DMS79 (cell line): ENCODE measurements around the gene KCNN4.
"Not testable (repeated sequence)": the region's sequence is repeated elsewhere in the genome, so short reads cannot be mapped to it uniquely, and the experiment has no call there.

Source experiments
- DNase-seq: peaks from one replicate; lab custom pipeline; 2025; lab: John Stamatoyannopoulos, UW

The KCNN4 gene

DNA sequence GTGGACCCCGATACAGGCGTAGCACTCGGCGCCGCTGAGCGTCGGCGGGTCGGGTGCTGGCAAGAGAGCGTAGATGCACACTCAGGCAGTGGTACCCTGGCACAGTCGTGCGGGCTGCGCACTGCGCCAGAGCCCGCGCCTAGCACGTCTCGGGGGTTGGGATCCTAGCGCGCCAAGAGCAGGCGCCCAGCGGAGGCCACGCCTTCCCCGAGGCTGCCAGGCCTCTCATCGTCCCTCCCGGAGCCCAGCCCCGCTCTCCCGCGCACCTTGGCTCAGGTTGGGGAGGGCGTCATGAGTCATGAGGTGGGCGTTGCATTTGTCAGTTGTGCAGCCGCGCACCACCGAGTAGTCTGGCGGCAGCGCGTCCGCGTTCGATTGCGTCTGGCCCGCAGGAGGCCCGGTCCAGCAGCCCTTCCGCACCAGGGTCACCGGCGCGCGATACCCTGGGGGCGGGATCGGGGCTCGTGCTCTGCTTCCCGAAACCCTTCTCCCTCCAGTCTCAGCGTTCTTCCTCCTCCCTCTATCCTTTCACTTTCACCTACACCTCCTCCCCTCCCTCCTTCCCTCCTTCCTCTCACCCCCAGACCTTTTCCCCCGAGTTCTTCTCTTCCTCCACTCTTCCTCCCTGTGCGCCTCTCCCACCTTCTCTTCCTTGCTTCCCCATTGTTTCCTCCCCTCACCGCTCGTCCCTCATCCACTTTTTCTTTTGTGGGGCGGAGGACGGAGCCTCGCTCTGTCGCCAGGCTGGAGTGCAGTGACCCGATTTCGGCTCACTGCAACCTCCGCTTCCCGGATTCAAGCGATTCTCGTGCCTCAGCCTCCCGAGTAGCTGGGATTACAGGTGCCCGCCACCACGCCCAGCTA is 18.0 kb upstream of the KCNN4 start:
- peak; percentile 70 for DNase-seq

DNA sequence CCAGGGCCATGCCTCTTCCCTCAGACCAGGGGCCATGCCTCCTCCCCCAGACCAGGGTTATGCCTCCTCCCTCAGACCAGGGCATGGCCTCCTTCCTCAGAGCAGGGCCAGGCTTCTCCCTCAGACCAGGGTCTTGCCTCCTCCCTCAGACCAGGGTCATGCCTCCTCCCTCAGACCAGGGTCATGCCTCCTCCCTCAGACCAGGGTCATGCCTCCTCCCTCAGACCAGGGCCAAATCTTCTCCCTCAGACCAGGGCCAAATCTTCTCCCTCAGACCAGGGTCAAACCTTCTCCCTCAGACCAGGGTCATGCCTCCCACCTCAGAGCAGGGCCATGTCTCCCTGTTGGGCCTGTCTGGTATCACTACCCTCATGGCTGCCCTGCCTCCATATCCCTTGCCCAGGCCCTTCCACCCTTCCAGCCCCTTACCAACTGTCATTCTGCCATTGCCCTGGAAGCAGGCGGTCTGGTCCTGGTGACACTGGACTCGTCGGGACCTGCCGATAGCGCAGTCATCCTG is 17.3 kb upstream of the KCNN4 start:
- no peak for DNase-seq

DNA sequence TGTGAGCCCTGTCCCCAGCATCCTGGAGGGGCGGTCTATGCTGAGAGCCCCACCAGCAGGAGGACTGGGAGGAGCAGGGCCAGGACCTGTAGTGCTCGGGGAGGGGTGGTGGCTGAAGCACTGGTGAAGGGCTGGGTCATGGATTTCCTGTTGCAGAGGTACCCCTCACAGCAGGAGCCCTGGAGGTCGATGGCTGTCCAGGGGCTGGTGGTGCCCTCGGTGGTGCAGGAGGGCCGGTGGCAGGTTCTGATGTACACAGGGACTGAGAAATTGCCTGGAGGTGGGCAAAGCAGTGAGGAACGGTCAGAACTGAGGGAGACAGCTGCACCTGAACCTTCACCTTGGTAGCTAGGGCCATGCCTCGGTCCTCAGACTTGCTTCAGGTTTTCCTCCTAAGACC is 16.8 kb upstream of the KCNN4 start:
- no peak for DNase-seq

DNA sequence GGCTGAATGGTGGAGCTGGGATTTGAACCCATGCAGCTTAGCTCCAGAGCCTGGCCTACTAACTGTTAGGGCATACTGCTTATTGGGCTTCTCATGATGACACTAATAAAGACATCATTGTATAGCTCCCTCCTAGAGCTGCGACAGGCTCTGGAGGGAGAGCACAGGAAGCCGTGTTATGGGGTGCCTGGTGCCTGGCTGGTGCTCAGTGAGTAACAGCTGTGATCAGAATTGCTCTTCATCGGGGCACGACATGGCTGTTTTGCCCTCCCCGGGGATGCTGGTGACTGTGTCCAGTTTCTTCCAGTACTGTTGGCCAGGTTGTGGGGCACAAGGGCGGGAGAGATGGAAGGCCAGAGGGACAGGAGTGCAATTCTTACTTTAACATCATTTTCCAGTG is 16.3 kb upstream of the KCNN4 start:
- DNase-seq = no peak

DNA sequence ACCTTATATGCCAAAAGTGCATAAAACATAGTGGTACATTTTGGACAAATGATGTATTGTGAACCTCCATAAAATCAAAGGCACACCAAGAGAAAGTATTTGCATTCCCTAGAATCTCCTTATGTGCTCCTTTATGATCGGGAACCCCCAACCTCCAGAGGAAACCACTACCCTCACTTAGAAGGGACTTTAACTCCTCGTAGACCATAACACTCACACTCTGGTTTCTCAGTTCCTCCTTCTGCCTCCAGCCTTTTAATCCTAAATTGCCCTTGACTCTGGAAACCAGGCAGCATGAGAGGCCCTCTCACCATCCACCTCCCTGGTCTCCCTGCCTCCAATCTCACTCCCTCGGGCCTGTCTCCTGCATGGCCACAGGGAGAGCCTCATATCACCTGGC is 9.8 kb upstream of the KCNN4 start:
- no peak for DNase-seq

DNA sequence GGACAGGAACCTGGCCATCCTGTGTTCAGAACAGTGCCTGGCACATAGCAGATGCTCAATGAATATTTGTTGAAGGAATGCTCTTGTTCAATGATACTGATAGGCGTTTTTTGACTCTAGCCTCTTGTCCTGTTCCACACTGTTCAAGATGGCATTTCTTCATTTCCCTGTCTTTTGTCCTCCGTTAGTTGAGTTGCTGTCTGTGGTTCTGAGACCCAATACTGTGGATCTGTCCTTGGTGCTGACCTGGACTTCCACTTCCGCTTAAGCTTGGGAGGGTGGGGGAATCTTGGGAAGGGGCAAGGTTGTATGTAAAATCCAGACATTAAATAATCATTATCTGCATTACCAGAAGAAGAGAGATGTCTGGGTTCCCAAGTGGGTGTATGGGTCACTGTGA is 8.3 kb upstream of the KCNN4 start:
- DNase-seq = no peak

DNA sequence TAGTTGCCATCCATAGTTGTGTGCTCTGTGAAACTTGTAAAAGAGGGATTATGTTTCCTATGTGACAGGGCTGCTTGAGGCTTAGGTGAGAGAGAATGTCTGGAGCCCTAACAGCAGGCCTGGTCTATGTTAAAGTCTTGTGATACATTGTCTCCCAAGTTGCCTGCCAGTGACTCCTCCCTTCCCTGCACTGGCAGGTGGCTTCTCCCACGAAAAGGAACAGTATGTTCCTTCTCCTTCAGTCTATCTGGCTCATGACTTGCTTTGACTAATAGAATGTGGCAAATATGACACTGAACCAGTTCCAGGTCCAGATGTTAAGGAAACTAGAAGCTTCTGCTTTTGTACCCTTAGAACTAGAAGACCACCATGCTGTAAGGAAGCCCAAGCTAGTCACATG is 5.9 kb upstream of the KCNN4 start:
- no peak for DNase-seq

DNA sequence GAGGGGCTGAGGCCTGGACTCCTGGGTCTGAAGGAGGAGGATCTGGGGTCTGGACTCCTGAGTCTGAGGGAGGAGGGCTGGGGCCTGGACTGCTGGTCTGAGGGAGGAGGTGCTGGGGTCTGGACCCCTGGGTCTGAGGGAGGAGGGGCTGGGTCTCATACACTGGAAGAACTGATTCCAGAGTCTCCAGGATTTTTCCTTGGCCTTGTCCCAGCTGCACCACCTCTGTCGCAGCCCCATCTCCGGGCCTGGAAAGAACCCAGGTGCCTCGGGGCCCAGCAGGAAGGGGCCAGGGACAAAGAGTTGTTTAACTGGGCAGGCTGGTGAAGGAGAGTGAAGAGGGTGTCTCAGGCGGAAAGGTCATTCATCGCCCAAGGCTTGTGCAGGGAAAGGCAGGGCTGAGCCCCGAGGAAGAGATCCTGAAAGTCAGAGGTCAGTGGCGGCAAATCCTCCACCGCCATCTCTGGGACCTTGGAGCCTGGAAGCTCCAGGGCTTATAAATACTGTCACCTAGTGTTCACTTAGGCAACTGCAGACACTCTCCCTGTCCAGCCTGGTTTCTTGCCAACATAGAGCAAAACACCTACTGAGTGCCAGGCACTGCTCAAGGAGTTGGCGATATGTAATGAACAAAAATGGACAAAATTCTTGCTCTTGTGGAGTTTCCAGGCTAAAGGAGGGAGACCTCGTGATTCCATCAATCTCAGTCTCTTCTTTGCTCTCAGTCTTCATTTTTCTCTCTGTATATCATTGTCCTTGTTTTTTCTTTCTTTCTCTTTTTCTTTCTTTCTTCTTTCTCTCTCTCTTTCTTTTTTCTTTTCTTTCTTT is 4.4 kb upstream of the KCNN4 start:
- DNase-seq = peak; percentile 42

DNA sequence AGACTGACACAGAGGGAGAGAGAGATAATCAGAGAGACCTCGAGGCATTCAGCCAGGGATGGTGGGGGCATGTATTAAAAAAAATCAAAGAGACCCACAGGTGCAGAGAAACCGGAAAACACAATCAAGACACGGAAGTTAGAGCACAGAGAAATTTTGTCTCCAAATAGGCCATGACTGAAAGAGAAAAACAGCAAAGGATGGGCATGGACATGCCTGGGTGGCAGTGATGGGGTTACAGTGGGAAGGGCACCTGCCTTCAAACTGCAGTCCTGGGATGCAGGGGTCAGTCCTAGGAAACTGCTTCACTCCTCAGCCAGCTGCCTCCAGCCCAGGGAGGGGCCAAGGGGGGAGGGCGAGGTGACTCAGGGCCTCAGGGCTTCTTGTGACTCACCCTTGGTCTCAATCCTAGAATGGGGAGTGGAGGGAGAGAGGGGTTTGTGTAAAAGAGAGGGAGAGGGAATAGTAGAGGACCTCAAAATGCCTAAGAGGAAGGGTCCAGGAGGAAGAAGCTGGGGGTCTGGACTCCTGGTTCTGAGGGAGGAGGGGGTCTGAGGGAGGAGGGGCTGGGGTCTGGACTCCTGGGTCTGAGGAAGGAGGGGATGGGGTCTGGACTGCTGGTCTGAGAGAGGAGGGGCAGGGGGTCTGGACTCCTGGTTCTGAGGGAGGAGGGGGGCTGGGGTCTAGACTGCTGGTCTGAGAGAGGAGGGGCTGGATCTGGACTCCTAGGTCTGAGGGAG is 3.6 kb upstream of the KCNN4 start:
- no peak for DNase-seq

DNA sequence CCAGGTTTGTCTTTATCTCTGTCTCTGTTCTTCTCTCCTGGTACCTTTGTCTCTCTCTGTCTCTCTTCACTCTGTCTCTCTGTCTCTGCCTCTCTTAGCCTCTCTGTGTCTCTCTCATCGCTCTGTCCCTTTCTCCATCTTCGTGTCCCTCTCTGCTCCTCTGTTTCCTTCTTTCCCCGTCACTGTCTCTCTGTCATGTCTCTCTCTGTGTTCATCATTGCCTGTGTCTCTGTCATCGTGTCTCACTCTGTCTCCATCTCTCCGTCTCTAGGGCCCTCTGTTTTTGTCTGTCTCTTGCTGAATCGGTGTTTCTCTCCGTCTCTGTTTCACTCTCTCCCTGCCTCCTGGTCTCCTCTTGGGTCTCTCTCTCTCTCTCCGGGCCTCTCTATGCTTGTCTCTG is 2.9 kb upstream of the KCNN4 start:
- DNase-seq = no peak

DNA sequence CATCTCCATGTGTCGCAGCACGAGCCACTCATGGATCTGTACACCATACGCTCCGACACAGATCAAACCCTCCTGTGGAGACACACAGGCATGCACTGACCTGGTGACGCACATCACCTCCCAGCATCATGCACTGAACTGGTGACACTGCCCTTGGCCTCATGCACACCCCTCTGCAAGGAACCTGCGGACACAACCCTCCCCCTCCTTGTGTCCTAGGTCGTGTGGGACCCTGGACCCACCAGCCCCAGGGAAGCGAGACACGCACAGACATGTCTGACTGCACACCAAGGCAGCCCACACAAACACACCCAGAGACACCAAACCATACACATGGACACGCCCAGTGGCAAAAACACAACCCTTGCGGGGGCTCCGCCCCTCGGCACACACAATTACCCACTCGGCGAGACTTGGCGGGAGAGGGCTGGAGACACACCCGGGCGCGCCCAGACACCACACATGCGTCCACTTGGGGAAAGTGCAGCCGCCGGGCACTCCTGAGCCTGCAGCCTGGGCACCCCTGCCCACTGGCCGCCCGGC is 2.0 kb upstream of the KCNN4 start:
- DNase-seq = no peak

DNA sequence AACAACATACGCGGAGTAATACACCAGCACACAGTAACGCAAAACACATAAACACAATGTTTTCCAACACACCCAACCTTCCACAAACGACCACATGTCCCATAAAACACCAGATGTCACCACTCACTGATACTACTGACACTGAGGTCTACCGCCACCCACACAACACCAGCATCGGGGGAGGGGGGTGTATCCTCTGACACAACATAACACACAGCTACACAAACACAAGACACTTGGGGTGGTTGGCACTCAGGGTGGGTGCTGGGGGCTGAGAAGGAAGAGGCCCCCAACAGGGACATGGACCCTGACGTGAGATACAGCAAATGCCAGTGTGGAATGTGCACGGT is 1.5 kb upstream of the KCNN4 start:
- no peak for DNase-seq

DNA sequence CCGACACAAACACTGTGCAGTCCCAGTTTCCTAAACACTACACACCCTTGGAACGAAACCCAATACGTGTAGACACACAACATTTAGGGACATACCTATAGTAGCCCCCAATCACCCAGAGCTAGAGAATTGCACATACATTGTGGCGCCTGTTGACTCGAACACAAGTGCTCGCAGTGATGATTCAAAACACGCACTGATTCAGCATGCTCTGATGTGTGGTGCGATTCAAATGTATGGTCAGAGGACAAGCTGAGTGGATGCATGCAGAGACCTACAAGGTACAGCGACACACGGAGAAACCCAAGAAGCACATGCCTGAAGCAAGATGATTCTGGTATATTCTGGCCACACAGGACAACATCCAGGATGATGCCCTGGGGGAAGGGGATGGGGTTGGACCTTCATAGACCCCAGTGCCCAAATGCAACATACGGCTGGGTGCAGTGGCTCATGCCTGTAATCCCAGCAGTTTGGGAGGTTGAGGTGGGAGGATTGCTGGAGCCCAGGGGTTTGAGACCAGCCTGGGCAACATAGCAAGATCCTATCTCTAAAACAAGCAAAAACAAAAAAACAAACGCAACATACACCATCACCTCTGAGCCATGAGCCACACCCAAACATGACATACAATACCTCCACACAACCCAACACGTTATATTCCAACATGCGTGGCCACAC is 997 bp upstream of the KCNN4 start:
- DNase-seq = no peak

DNA sequence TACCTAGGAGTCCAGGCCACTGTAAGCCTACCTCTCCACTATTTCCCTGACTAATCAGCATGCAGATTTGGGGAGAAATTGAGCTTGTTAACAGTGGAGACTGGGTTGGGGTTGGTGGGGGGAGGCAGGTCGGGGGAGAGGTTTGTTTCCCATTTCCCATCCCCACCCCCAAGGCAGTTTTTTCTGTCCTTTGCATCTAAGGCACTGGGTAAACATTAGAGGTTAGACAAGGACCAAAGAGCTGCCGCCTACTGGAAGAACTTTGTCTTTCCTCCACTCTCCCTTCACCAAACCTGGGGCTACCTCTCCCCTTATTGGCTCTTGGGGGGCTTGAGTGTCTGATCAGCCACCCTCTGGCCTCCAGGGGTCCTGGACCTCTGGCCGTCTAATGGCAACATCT is 953 bp downstream of the KCNN4 start:
- DNase-seq = no peak

DNA sequence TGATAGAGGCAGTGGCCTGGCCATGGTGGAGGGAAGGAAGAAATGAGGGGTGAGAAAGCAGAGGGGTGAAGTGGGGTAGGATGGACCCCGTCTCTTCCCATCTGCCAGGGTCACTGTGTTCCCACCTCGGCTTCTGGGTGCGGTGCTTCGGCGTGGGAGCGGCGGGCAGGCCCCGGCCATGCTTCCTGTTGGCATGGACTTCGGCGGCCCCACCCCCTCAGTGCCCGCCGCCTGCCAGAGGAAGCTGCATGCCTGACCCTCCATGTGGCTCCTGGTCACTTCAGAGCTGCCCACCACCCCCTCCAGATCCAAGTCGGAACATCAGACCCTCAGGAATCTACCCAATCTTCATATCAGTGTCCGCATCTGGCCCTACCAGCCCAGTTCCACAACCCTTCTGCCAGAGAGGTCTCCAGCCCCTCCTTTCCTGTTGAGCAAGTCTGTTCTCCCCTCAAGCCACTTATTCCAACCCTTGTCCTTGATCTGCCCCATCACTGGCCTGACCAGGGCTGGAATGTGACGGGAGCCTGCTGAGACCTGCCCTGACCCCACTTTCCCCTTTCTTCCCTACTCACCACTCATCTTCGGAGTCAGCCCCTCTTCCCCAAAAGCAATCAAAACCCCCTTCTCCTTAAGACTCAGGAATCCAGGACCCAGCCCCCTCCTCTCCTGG is 1.5 kb downstream of the KCNN4 start:
- DNase-seq = no peak

DNA sequence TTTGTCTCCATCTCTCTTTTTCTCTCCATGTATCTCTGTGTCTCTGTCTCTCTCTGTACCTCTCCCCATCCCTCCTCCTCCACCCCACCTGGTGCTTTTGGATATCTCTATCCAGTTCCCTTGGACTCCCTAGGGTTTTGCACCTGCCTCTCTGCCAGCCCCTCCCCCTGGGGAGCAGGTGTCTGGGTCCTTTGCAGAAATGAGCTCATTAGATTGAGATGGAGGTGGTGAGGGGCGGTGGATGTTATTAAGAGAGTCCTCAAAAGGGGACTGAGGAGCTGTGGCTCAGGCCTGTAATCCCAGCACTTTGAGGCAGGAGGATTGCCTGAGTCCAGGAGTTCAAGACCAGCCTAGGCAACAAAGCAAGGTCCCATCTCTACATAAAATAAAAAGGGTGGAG is 2.1 kb downstream of the KCNN4 start:
- peak; percentile 92 for DNase-seq

DNA sequence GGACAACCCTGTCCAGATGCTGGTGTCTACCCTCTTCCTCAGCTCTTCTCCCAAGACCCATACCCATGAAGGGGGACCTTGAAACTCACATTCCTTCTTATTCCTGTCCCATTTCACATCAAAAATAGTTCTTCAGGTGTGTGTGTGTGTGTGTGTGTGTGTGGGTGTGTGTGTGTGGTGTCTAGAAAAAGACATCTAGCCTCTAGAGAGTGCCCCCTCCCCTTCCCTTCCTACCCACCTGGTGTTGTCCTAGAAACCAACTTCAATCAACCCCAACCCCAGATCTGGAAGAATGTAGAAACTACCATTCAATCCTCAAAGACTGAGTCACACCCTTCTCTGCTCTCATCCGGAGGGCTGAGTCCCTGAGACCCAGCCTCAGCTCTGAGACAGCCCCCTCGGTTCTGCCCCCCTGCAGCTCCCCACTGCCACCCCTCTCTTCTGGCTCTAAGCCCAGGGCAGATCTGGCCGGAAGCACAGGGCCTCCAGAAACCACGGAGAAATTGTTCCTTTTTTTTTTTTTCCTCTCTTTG is 3.5 kb downstream of the KCNN4 start:
- DNase-seq = no peak

DNA sequence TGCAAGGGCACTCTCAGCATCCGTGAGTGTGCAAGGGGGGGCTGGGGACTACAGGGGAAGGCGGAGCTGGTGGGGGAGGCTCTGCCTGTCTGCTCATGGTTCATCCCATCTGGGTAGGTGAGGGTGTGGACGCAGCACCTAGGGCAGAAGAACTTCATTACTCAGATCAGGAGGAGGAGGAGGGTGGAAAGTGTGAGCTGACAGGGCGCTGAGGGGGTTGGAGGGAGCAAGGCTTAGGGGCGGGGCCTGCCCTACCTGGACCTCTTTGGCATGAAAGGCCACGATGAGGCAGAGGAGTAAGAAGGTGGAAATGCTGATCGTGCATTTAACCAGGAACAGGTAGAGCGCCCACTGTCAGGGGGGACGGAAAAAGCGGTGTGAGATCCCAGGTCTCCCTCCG is 4.5 kb downstream of the KCNN4 start:
- DNase-seq = no peak

DNA sequence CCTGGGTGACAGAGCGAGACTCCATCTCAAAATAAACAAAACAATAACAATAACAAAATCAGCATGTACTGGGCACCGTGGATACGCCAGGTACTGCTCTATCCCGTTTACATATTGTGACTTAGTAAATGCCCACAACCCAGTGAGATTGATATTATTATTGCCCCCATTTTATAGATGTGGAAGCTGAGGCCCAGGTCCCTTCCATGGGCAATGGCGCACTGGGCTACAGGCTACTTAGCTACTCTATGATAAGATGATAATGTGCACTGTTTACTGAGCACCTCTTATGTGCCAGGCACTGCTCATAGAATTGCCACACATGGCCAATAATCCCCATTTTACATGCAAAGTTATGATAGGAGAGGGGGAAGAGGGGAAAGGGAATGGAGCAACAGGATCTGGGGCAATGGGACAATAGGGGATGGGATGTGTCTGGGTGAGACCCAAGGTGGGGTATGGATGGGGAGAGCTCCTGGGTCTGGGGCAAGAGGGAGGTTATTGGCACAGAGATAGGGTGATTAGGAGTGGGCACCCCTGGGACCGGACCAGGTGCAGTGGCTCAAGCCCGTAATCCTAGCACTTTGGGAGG is 5.4 kb downstream of the KCNN4 start:
- DNase-seq = no peak

DNA sequence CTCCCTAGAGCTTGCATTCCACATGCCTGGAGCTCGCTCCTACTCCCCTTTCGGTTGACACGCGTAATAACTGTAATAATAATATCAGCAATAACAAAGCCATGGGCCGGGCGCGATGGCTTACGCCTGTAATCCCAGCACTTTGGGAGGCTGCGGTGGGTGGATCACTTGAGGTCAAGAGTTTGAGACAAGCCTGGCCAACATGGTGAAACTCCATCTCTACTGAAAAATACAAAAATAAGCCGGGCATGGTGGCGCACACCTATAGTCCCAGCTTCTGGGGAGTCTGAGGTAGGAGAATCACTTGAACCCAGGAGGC is 5.9 kb downstream of the KCNN4 start:
- DNase-seq = not testable (repeated sequence)
